ENCODE measurements around the gene FLT3. TPM values are rescaled to one million over a fixed set of nuclear protein-coding genes. Genes with fewer than 3 reads are reported as not detected.

Gene FLT3
- total and polyA plus RNA-seq, 2 of the 13 experiments (the other 11 are each of a cell fraction or from before 2014, with no cell fraction given), result not detected

DNA sequence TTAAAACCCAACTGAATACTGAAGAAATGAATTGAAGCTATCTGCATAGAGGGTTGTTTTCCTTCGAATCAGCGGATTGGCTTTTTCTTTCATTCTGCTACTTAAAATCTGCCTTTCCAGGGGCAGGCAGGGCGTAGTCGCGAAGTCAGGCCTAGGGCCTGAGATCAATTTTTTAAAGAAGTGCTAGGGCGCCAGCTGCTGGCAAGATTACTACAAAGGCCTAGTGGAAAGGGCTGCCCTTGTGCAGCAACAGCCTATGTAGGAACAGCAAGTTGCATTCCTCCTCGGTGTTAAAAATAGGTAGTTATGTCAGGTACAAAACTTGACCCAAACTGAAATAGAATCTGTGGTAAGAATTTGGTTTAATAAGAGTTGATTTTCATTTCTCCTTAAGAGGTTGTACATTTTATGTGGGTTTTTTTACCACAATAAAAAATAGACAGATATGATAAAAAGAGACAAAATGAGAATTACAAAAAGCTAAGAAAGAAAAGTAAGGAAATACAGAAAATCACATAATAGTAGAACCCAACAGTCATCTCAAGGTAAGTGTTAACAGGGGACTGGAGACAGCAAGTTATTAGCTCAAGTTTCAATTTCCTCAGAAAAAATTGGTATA is 102.4 kb downstream of the FLT3 start (continued):
- TF ChIP-seq ZNF264 (CRISPR knock-in tag; IDR thresholded peaks at IDR 0.05) (no peak), ZNF772 (CRISPR knock-in tag; IDR thresholded peaks at IDR 0.05) (no peak)
- TF ChIP-seq, protein P1, sequence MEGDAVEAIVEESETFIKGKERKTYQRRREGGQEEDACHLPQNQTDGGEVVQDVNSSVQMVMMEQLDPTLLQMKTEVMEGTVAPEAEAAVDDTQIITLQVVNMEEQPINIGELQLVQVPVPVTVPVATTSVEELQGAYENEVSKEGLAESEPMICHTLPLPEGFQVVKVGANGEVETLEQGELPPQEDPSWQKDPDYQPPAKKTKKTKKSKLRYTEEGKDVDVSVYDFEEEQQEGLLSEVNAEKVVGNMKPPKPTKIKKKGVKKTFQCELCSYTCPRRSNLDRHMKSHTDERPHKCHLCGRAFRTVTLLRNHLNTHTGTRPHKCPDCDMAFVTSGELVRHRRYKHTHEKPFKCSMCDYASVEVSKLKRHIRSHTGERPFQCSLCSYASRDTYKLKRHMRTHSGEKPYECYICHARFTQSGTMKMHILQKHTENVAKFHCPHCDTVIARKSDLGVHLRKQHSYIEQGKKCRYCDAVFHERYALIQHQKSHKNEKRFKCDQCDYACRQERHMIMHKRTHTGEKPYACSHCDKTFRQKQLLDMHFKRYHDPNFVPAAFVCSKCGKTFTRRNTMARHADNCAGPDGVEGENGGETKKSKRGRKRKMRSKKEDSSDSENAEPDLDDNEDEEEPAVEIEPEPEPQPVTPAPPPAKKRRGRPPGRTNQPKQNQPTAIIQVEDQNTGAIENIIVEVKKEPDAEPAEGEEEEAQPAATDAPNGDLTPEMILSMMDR (CRISPR knock-in tag; IDR thresholded peaks at IDR 0.05), result peak; percentile 78

DNA sequence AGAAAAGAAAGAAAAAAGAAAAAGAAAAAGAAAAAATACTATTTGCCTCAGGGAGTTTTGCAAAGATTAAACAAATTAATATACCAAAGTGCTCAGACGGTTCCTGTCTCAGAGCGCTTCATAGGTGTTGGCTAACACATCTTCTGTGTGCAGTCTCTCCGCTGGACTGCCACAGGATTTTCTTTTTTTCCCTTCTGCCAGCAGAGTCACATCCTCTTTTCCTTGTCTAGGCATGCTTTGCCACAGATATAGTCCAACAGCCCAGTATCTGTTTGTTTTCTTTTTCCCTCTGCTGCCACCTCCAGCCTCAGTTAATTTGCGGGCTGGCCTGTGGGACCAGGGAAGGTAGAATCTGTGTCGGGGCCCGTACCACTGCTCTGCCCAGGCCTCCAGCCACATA is 108.5 kb downstream of the FLT3 start:
- no peak for DNase-seq (ENCODE audit: low spot score)
- no peaks in the 10 kb centered on the region; a peak in 1 of 5 replicates for H3K27me3 ChIP-seq (ENCODE audit: control insufficient read depth in 1 of 2, insufficient read depth in 2 of 2, low read length in 2 of 2)
- WGBS (ENCODE audit: low lambda C conversion rate), result 44% methylated on average over 6 of the region's 6 CpGs
- BruUV-seq (replicated peaks), result no TSS peak
- ATAC-seq, result no peak
- H3K27ac ChIP-seq (ENCODE audit: extremely low read length, insufficient read depth, low read length), result no peak overlapping the region
- H3K9ac ChIP-seq (ENCODE audit: insufficient read depth, low read depth, low read length), result no peak overlapping the region
- CTCF ChIA-PET (ENCODE audit: low intra/inter-chr PET ratio, low total read pairs), result no interaction called here
- in situ Hi-C loops (cut with HindIII; ENCODE audit: extremely low pct_ligation_motif_present, low pct_unique_long_range_greater_than_20kb) (loop anchor here (25.0 kb wide), 1 partner anchor 505 kb away; no protein-coding TSS in a partner anchor), intact Hi-C loops (cut with micrococcal nuclease; ENCODE audit: unreplicated experiment) (no loop called here)
- H3K4me1 ChIP-seq (ENCODE audit: insufficient read depth, low read length), result peaks cover under 1% of the 10 kb centered on the region; the same call in 1 of the 2 replicates
- no peak overlapping the region for H3K4me3 ChIP-seq (replicated peaks in 1 of 3; ENCODE audit: insufficient read depth in 1 of 3, low read depth in 2 of 3, low read length in 3 of 3)
- POLR2A ChIA-PET, result no interaction called here
- H3K36me3 ChIP-seq (replicated peaks in 1 of 2; ENCODE audit: control insufficient read depth in 1 of 2, insufficient read depth in 2 of 2, low read length in 2 of 2), result no peaks in the 10 kb centered on the region
- FAIRE-seq, result no peak
- no peaks in the 10 kb centered on the region for H4K20me1 ChIP-seq (ENCODE audit: insufficient read depth, low read length)
- H2AFZ ChIP-seq (ENCODE audit: low read length), result no peak overlapping the region
- no peak overlapping the region for H3K4me2 ChIP-seq (ENCODE audit: low read depth, low read length)
- H3K79me2 ChIP-seq (ENCODE audit: insufficient read depth, low read length), result no peaks in the 10 kb centered on the region
- no peaks in the 10 kb centered on the region for H3K9me3 ChIP-seq (ENCODE audit: low read length)
- TF ChIP-seq FOXP1 (IDR thresholded peaks at IDR 0.05) (no peak), FOXP1 (CRISPR knock-in tag; IDR thresholded peaks at IDR 0.05) (no peak), ZNF781 (CRISPR knock-in tag; IDR thresholded peaks at IDR 0.05; ENCODE audit: borderline replicate concordance, not compliant biosample characterization) (no peak), FOXC1 (CRISPR knock-in tag; IDR thresholded peaks at IDR 0.05; ENCODE audit: borderline replicate concordance) (no peak), TOE1 (CRISPR knock-in tag; IDR thresholded peaks at IDR 0.05) (no peak), ZFP90 (CRISPR knock-in tag; IDR thresholded peaks at IDR 0.05; ENCODE audit: borderline replicate concordance) (no peak), ZNF616 (CRISPR knock-in tag; IDR thresholded peaks at IDR 0.05; ENCODE audit: low read depth) (no peak), ZNF530 (CRISPR knock-in tag; IDR thresholded peaks at IDR 0.05; ENCODE audit: low read depth) (no peak), IRF9 (CRISPR knock-in tag; IDR thresholded peaks at IDR 0.05; ENCODE audit: borderline replicate concordance) (no peak), CEBPZ (IDR thresholded peaks at IDR 0.05; ENCODE audit: low read length) (no peak), NR2F6 (IDR thresholded peaks at IDR 0.05) (no peak), NR2F6 (CRISPR knock-in tag; IDR thresholded peaks at IDR 0.05) (no peak), ZNF678 (CRISPR knock-in tag; IDR thresholded peaks at IDR 0.05) (no peak)
- TF ChIP-seq, protein P2, sequence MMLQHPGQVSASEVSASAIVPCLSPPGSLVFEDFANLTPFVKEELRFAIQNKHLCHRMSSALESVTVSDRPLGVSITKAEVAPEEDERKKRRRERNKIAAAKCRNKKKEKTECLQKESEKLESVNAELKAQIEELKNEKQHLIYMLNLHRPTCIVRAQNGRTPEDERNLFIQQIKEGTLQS (CRISPR knock-in tag; IDR thresholded peaks at IDR 0.05), result no peak
- TF ChIP-seq, protein P3, sequence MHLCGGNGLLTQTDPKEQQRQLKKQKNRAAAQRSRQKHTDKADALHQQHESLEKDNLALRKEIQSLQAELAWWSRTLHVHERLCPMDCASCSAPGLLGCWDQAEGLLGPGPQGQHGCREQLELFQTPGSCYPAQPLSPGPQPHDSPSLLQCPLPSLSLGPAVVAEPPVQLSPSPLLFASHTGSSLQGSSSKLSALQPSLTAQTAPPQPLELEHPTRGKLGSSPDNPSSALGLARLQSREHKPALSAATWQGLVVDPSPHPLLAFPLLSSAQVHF (CRISPR knock-in tag; IDR thresholded peaks at IDR 0.05), result no peak
